Skeletal muscle tissue (tissue), 4 donors: ENCODE data around the gene FGF18. TPM values are rescaled to one million over a fixed set of nuclear protein-coding genes. Genes with fewer than 3 reads are reported as not detected.
"Not testable (repeated sequence)": the region's sequence is repeated elsewhere in the genome, so short reads cannot be mapped to it uniquely, and the experiment has no call there.

Experiments
- H3K27ac ChIP-seq: one replicate; pipeline ENCODE4 v1.7.0; 2013; ENCODE audit warnings: mild to moderate bottlenecking, low read depth, low read length, inconsistent platforms
- H3K27me3 ChIP-seq, 3 donors: one replicate each; pipeline ENCODE4 v1.7.0; 2013; ENCODE audit warnings: low read length in 3 of 3; ENCODE audit not compliant: control insufficient read depth in 3 of 3, insufficient read depth in 3 of 3
- H3K36me3 ChIP-seq, 3 donors: one replicate each; pipeline ENCODE4 v1.7.0; 2013; ENCODE audit warnings: low read length in 3 of 3; ENCODE audit not compliant: control insufficient read depth in 3 of 3, insufficient read depth in 3 of 3
- H3K4me1 ChIP-seq, 3 donors: one replicate each; pipeline ENCODE4 v1.7.0; 2013; ENCODE audit warnings: low read length in 3 of 3, mild to moderate bottlenecking in 3 of 3; ENCODE audit not compliant: control insufficient read depth in 3 of 3, insufficient read depth in 3 of 3
- H3K4me3 ChIP-seq, 3 donors: one replicate each; pipeline ENCODE4 v1.7.0; 2013; ENCODE audit warnings: low read length in 3 of 3
- H3K9ac ChIP-seq, 3 donors: one replicate each; pipeline ENCODE4 v1.7.0; 2013; ENCODE audit warnings: low read length in 3 of 3, mild to moderate bottlenecking in 3 of 3, moderate library complexity in 2 of 3, low read depth in 1 of 3
- H3K9me3 ChIP-seq, 3 donors: one replicate each; pipeline ENCODE4 v1.7.0; 2013; ENCODE audit warnings: low read length in 3 of 3; ENCODE audit not compliant: control insufficient read depth in 3 of 3
- total RNA-seq: library from RNA; depleted of rRNA; stranded (reverse); fragments of >200 nt; gene quantifications from one replicate; pipeline ENCODE4 v1.2.3, GENCODE V29; 2014
- donor health status: Osteomylitis.

Gene FGF18
- total RNA-seq, 1 donor from 2014 or later, result 3.1 TPM

DNA sequence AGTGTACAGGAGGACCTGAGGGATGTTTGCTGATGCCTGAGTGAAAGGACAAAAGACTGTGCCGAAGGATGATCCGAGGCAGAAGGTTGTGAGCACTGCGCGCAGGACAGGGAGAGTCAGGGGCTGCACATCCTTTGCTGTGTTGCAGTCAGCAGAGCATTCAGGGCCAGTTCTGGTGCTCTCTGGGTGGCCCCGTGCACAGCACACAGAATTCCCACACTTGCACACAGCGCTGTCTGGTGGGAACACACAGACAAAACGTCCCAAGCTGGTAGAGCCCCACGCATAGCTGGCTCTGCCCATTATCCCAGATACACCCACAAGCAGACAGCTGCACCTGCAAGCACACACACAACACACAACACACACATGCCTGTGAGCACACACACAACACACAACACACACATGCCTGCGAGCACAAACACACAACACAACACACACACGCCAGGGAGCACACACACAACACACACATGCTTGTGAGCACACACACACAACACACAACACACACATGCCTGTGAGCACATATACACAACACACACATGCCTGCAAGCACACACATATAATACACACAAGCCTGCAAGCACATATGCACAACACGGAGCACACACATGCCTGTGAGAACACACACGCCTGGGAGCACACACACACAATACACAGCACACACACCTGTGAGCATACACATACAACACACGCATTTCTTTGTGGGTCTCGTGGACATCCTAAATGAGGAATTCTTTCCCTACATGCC is 74.4 kb downstream of the FGF18 start:
- Histone ChIP-seq H3K27ac (peak overlapping the region; percentile 77), H3K4me3 (peak overlapping the region in 2 of 3 donors; percentile 49 to 58), H3K4me1 (peaks cover 25 to 29% (median 26%) of the 10 kb centered on the region in 3 donors), H3K36me3 (no peaks in the 10 kb centered on the region), H3K9me3 (no peaks in the 10 kb centered on the region), H3K9ac (peak overlapping the region; percentile 1 to 60 (median 45)), H3K27me3 (no peaks in the 10 kb centered on the region)

DNA sequence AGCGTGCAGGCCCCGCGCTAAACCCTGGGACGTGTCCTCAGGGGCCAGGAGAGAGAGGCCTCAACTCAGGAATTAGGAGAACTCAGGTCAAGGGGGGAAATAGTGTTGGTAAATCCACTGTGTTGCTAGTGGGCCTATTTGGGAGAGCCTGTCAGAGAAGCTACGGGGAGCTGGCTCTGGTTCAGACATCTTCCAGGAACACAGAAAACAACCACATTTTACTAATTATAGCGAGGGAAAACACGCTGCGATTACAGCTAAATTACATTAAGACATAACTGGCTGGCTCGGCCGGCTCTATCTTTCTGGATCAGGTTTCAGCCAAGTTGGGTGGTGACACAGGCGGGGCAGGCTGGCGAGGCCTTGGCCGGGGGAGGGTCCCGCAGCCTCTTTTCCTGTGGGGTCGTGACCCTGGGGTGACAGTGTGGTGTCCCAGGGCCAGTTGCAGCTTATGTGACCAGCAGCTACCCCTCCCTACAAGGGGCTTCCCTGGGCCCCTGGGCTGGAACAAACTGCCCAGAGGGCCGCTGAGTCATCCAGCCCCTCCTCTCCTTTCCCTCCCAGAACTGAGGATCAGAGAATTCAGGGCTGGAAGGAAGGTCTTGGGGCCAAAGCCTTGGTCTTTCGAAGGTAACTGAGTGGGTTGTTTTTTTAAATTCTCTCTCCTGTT is 75.1 kb downstream of the FGF18 start:
- Histone ChIP-seq H3K9me3 (no peaks in the 10 kb centered on the region), H3K4me3 (peak overlapping the region; percentile 28 to 61 (median 49)), H3K27me3 (no peaks in the 10 kb centered on the region), H3K9ac (peak overlapping the region; percentile 1 to 60 (median 54)), H3K4me1 (peaks cover 25 to 29% (median 26%) of the 10 kb centered on the region in 3 donors), H3K36me3 (no peaks in the 10 kb centered on the region), H3K27ac (peak overlapping the region; percentile 77)

DNA sequence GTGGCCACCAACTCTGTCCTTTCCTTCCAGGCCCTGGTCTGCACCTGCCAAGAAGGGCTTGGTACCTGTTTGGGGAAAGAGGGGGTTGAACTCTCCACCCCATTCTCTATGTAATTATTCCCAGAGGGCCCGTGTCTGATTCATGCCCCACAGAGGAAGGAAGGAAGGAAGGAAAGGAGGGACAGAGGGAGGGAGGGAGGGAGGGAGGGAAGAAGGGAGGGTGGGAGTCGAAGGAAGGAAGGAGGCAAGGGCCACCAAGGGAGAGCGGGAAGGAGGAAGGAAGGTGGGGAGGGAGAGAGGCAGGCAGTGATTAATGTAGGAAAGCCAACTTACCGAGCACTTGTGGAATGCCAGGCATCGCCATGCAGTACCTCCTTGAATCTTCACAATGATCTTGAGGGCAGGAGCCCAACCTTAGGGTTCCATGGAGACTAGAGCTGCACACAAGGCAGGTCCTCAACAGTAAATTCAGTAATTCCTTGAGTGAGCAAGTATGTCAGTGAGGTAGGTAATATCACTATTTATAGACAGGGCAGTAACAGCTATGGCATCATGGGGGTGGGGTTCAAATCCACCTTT is 75.8 kb downstream of the FGF18 start:
- peak overlapping the region; percentile 28 to 61 (median 49) for H3K4me3 ChIP-seq
- H3K9me3 ChIP-seq, result no peaks in the 10 kb centered on the region
- H3K27me3 ChIP-seq, result no peaks in the 10 kb centered on the region
- peaks cover 25 to 29% (median 26%) of the 10 kb centered on the region in 3 donors for H3K4me1 ChIP-seq
- peak overlapping the region; percentile 77 for H3K27ac ChIP-seq
- no peaks in the 10 kb centered on the region for H3K36me3 ChIP-seq
- H3K9ac ChIP-seq, result peak overlapping the region in 1 of 3 donors; percentile 1

- no peaks in the 10 kb centered on the region for H3K9me3 ChIP-seq
- H3K4me1 ChIP-seq, result peaks cover 25 to 29% (median 26%) of the 10 kb centered on the region in 3 donors
- no peaks in the 10 kb centered on the region for H3K27me3 ChIP-seq
- H3K27ac ChIP-seq, result peak overlapping the region; percentile 6
- no peak overlapping the region for H3K9ac ChIP-seq
- no peaks in the 10 kb centered on the region for H3K36me3 ChIP-seq
- no peak overlapping the region for H3K4me3 ChIP-seq
Measured at GRCh38 chr5:171496456-171496855, 77.0 kb downstream of the FGF18 start.

DNA sequence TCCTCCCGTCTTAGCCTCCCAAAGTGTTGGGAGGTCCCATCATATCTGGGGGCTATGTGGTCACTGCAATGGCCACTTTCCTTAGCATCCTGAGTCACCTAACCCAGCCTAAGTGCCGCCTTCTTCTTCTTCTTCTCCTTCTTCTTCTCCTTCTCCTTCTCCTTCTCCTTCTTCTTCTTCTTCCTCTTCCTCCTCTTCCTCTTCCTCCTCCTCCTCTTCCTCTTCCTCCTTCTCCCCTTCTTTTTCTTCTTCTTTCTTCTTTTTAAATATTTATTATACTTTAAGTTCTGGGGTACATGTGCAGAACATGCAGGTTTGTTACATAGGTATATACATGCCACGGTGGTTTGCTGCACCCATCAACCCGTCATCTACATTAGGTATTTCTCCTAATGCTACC is 78.0 kb downstream of the FGF18 start:
- not testable (repeated sequence) for H3K9me3 ChIP-seq, H3K36me3 ChIP-seq, H3K27ac ChIP-seq, H3K27me3 ChIP-seq, H3K4me3 ChIP-seq, H3K9ac ChIP-seq
- H3K4me1 ChIP-seq, result peaks cover 25 to 29% (median 26%) of the 10 kb centered on the region in 3 donors

DNA sequence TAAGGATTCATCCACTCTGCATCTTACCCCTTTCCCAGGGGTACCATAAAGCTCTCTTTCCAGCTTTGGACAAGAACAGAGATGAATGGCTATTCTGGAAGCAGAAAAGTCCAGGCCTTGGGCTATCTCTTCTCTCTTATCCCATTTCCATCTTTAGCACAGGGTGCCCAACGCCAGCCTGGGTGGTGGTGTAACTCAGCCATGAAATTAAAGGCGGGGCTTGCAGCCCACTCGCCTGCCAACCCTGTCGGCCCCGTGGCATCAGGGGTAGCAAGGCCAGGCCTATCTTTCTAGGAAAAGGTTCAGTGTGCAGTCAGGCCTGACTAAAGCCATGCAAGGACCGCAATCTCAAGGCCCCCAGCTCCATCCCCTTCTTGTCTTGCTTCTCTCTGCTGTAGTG is 78.7 kb downstream of the FGF18 start:
- Histone ChIP-seq H3K4me1 (peaks cover 25 to 29% (median 26%) of the 10 kb centered on the region in 3 donors), H3K4me3 (no peak overlapping the region), H3K9ac (no peak overlapping the region)

DNA sequence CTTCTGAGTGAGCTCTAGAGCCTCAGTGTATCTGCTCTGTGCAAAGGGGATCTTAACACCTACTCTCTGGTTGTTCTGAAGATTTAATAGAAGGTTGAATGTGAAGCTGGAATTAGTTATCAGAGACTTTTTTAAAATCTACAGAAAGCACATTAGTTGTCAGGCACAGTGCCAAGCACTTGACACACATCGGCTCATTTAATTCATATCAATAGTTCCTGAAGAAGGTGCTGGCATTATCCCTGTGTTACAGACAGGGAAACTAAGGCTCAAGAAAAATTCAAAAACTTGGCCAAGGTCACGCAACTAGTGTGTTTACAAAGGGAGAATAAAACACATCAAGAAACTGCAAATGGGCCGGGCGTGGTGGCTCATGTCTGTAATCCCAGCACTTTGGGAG is 80.2 kb downstream of the FGF18 start:
- H3K27ac ChIP-seq, result no peak overlapping the region

More for the DNA sequence above, 78.7 kb downstream of the FGF18 start:
- Histone ChIP-seq H3K27ac (no peak overlapping the region), H3K27me3 (no peaks in the 10 kb centered on the region), H3K9me3 (no peaks in the 10 kb centered on the region), H3K36me3 (no peaks in the 10 kb centered on the region)

GRCh38 chr5:171505473-171506043 is 86.1 kb downstream of the FGF18 start:
- Histone ChIP-seq H3K4me3 (no peak overlapping the region), H3K4me1 (no peaks in the 10 kb centered on the region), H3K36me3 (no peaks in the 10 kb centered on the region), H3K27me3 (no peaks in the 10 kb centered on the region), H3K9me3 (no peaks in the 10 kb centered on the region), H3K27ac (no peak overlapping the region), H3K9ac (no peak overlapping the region)

More for the DNA sequence above, 80.2 kb downstream of the FGF18 start:
- H3K27me3 ChIP-seq, result no peaks in the 10 kb centered on the region
- no peaks in the 10 kb centered on the region for H3K9me3 ChIP-seq
- peaks cover 13 to 17% (median 15%) of the 10 kb centered on the region in 3 donors for H3K4me1 ChIP-seq
- no peak overlapping the region for H3K4me3 ChIP-seq
- H3K9ac ChIP-seq, result no peak overlapping the region
- H3K36me3 ChIP-seq, result no peaks in the 10 kb centered on the region

DNA sequence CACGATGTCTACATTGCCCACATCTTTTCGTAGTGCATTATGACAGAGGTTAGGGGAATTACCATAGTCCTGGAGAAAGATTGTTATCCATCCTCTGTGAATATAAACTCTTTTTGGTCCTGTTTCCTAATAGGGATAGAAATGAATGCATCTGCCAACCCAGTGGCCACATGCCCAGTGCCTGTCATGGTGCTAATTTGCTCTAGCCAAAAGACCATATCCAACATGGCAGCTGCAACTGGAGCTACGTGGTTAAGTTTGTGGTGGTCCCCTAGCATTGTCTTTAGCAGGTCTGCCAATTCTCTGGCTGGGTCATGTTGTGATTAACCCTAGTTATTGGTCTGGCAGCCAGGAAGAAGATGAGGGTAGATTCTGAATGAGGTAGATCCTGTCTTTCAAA is 87.5 kb downstream of the FGF18 start:
- Histone ChIP-seq H3K9me3 (no peaks in the 10 kb centered on the region), H3K9ac (no peak overlapping the region), H3K4me1 (no peaks in the 10 kb centered on the region), H3K27ac (no peak overlapping the region), H3K36me3 (no peaks in the 10 kb centered on the region), H3K4me3 (no peak overlapping the region), H3K27me3 (no peaks in the 10 kb centered on the region)
